Adipocyte (in vitro differentiated cells): ENCODE results near the gene MGLL.

Source experiments
- DNase-seq: peaks from one replicate; pipeline ENCODE4 v3.0.0-alpha.2; 2015; ENCODE audit warnings: low read depth
- H3K27me3 ChIP-seq: replicated peaks from 2 replicates; pipeline ENCODE4 v1.7.0; 2013; ENCODE audit warnings: mild to moderate bottlenecking, low read length, moderate library complexity; ENCODE audit not compliant: control insufficient read depth, insufficient read depth
- H3K36me3 ChIP-seq: 2 replicates; pipeline ENCODE4 v1.7.0; 2013; ENCODE audit warnings: low read length, mild to moderate bottlenecking, moderate library complexity; ENCODE audit not compliant: control insufficient read depth, insufficient read depth, severe bottlenecking
- H3K4me1 ChIP-seq: 2 replicates; pipeline ENCODE4 v1.7.0; 2013; ENCODE audit warnings: mild to moderate bottlenecking, low read length, moderate library complexity; ENCODE audit not compliant: control insufficient read depth, insufficient read depth
- H3K4me3 ChIP-seq: 2 replicates; pipeline ENCODE4 v1.7.0; 2013; ENCODE audit warnings: mild to moderate bottlenecking, low read length, moderate library complexity
- H3K9ac ChIP-seq: 2 replicates; pipeline ENCODE4 v1.7.0; 2013; ENCODE audit warnings: mild to moderate bottlenecking, low read length, moderate library complexity
- H3K9me3 ChIP-seq: 2 replicates; pipeline ENCODE4 v1.7.0; 2013; ENCODE audit warnings: mild to moderate bottlenecking, low read length, moderate library complexity; ENCODE audit not compliant: control insufficient read depth

MGLL gene

GRCh38 chr3:127853681-127854080, 31.4 kb upstream of the MGLL start:
- DNase-seq = no peak
- Histone ChIP-seq H3K9me3 (no peaks in the 10 kb centered on the region), H3K9ac (no peak overlapping the region), H3K36me3 (no peaks in the 10 kb centered on the region), H3K4me1 (no peaks in the 10 kb centered on the region), H3K27me3 (peaks cover 12% of the 10 kb centered on the region), H3K4me3 (no peak overlapping the region)

- Histone ChIP-seq H3K36me3 (no peaks in the 10 kb centered on the region), H3K4me1 (peaks cover 4% of the 10 kb centered on the region), H3K9ac (no peak overlapping the region), H3K4me3 (no peak overlapping the region), H3K9me3 (no peaks in the 10 kb centered on the region), H3K27me3 (peaks cover 12% of the 10 kb centered on the region)
- DNase-seq = no peak
Measured at GRCh38 chr3:127851899-127852298, 29.6 kb upstream of the MGLL start.

- peaks cover 4% of the 10 kb centered on the region for H3K4me1 ChIP-seq
- no peak overlapping the region for H3K4me3 ChIP-seq
- H3K27me3 ChIP-seq = peaks cover 12% of the 10 kb centered on the region
- no peaks in the 10 kb centered on the region for H3K9me3 ChIP-seq
- no peaks in the 10 kb centered on the region for H3K36me3 ChIP-seq
- DNase-seq = no peak
- no peak overlapping the region for H3K9ac ChIP-seq
Measured at GRCh38 chr3:127849368-127849767, 27.1 kb upstream of the MGLL start.

- Histone ChIP-seq H3K9ac (no peak overlapping the region), H3K4me3 (no peak overlapping the region), H3K27me3 (peaks cover 5% of the 10 kb centered on the region), H3K9me3 (no peaks in the 10 kb centered on the region), H3K36me3 (no peaks in the 10 kb centered on the region), H3K4me1 (peaks cover 4% of the 10 kb centered on the region)
- peak; percentile 30 for DNase-seq
Measured at GRCh38 chr3:127848131-127849129, 26.1 kb upstream of the MGLL start.

- Histone ChIP-seq H3K27me3 (peaks cover 5% of the 10 kb centered on the region), H3K4me1 (peaks cover 4% of the 10 kb centered on the region), H3K4me3 (no peak overlapping the region), H3K9ac (no peak overlapping the region), H3K36me3 (no peaks in the 10 kb centered on the region), H3K9me3 (no peaks in the 10 kb centered on the region)
- no peak for DNase-seq
Measured at GRCh38 chr3:127847236-127847720, 25.0 kb upstream of the MGLL start.

- DNase-seq = no peak
- peaks cover 11% of the 10 kb centered on the region for H3K27me3 ChIP-seq
Measured at GRCh38 chr3:127846576-127846975, 24.3 kb upstream of the MGLL start.

GRCh38 chr3:127844326-127844942, 22.1 kb upstream of the MGLL start:
- H3K27me3 ChIP-seq = peaks cover 15% of the 10 kb centered on the region
- peaks cover 4% of the 10 kb centered on the region for H3K4me1 ChIP-seq
- H3K9ac ChIP-seq = no peak overlapping the region
- no peak for DNase-seq
- H3K9me3 ChIP-seq = no peaks in the 10 kb centered on the region
- no peak overlapping the region for H3K4me3 ChIP-seq
- no peaks in the 10 kb centered on the region for H3K36me3 ChIP-seq

More at GRCh38 chr3:127846576-127846975, 24.3 kb upstream of the MGLL start:
- Histone ChIP-seq H3K4me3 (no peak overlapping the region), H3K9me3 (no peaks in the 10 kb centered on the region), H3K36me3 (no peaks in the 10 kb centered on the region), H3K4me1 (peaks cover 4% of the 10 kb centered on the region), H3K9ac (no peak overlapping the region)

GRCh38 chr3:127840671-127841070, 18.4 kb upstream of the MGLL start:
- H3K9ac ChIP-seq = no peak overlapping the region
- no peaks in the 10 kb centered on the region for H3K9me3 ChIP-seq
- H3K4me3 ChIP-seq = no peak overlapping the region
- H3K36me3 ChIP-seq = no peaks in the 10 kb centered on the region
- H3K27me3 ChIP-seq = peaks cover 15% of the 10 kb centered on the region
- DNase-seq = no peak
- H3K4me1 ChIP-seq = peaks cover 3% of the 10 kb centered on the region

- DNase-seq = no peak
- H3K9me3 ChIP-seq = no peaks in the 10 kb centered on the region
- no peaks in the 10 kb centered on the region for H3K36me3 ChIP-seq
- no peak overlapping the region for H3K9ac ChIP-seq
- peaks cover 10% of the 10 kb centered on the region for H3K27me3 ChIP-seq
- peaks cover 3% of the 10 kb centered on the region for H3K4me1 ChIP-seq
- H3K4me3 ChIP-seq = no peak overlapping the region
Measured at GRCh38 chr3:127839099-127839498, 16.8 kb upstream of the MGLL start.

- Histone ChIP-seq H3K36me3 (no peaks in the 10 kb centered on the region), H3K4me3 (no peak overlapping the region), H3K9ac (no peak overlapping the region), H3K4me1 (peaks cover 6% of the 10 kb centered on the region), H3K9me3 (no peaks in the 10 kb centered on the region), H3K27me3 (peaks cover 4% of the 10 kb centered on the region)
- DNase-seq = no peak
Measured at GRCh38 chr3:127835993-127836882, 13.9 kb upstream of the MGLL start.
